Smooth muscle cell (in vitro differentiated cells): ENCODE measurements around the gene DSCAM. TPM values are rescaled to one million over a fixed set of nuclear protein-coding genes. Genes with fewer than 3 reads are reported as not detected.

Experiments used
- DNase-seq: peaks from one replicate; lab custom pipeline; 2025; ENCODE audit not compliant: unreplicated experiment; lab: John Stamatoyannopoulos, UW
- H2AFZ ChIP-seq: fragments of 200-600 bp; sonication (generic); 2 replicates; pipeline ENCODE4 v1.6.0; 2016; ENCODE audit warnings: antibody characterized with exemption, low read depth, mild to moderate bottlenecking
- H3F3A ChIP-seq: fragments of 200-600 bp; sonication (generic); 2 replicates; pipeline ENCODE4 v1.6.0; 2017; ENCODE audit warnings: antibody characterized with exemption, low read depth
- H3K27ac ChIP-seq: fragments of 200-600 bp; sonication (generic); 2 replicates; pipeline ENCODE4 v1.5.1; 2016; ENCODE audit warnings: low read depth, mild to moderate bottlenecking
- H3K27me3 ChIP-seq: fragments of 200-600 bp; sonication (generic); 2 replicates; pipeline ENCODE4 v1.6.1; 2016; ENCODE audit warnings: low read depth, mild to moderate bottlenecking
- H3K36me3 ChIP-seq: fragments of 200-600 bp; sonication (generic); 2 replicates; pipeline ENCODE4 v1.5.1; 2016; ENCODE audit warnings: low read depth
- H3K4me1 ChIP-seq: fragments of 200-600 bp; sonication (generic); 2 replicates; pipeline ENCODE4 v1.5.1; 2016; ENCODE audit warnings: low read depth
- H3K4me2 ChIP-seq: fragments of 200-600 bp; sonication (generic); 2 replicates; pipeline ENCODE4 v1.6.0; 2016; ENCODE audit warnings: mild to moderate bottlenecking
- H3K4me3 ChIP-seq: fragments of 200-600 bp; sonication (generic); 2 replicates; pipeline ENCODE4 v1.5.1; 2016; ENCODE audit warnings: mild to moderate bottlenecking
- H3K79me2 ChIP-seq: fragments of 200-600 bp; sonication (generic); 2 replicates; pipeline ENCODE4 v1.6.0; 2016; ENCODE audit warnings: low read depth, mild to moderate bottlenecking
- H3K9ac ChIP-seq: fragments of 200-600 bp; sonication (generic); 2 replicates; pipeline ENCODE4 v1.6.0; 2016; ENCODE audit warnings: low read depth
- H3K9me3 ChIP-seq: fragments of 200-600 bp; sonication (generic); replicated peaks from 2 replicates; pipeline ENCODE4 v1.5.1; 2016; ENCODE audit warnings: low read depth
- H4K20me1 ChIP-seq: fragments of 200-600 bp; sonication (generic); 2 replicates; pipeline ENCODE4 v1.6.0; 2016; ENCODE audit warnings: low read depth
- WGBS: methylation state at CpG from one replicate; pipeline ENCODE4 v1.1.7; 2016; ENCODE audit warnings: low lambda C conversion rate; 5-methylcytosine and 5-hydroxymethylcytosine counted together
- polyA plus RNA-seq: library from polyadenylated mRNA; unstranded; fragments of >200 nt; fragmentation: Nextera tagmentation; extraction: Ambion mirVana; gene quantifications from 2 replicates; pipeline ENCODE4 v1.2.1, GENCODE V29; 2016
- total RNA-seq: library from RNA; depleted of rRNA; stranded (reverse); fragments of >200 nt; gene quantifications from 2 replicates; pipeline ENCODE4 v1.2.3, GENCODE V29; 2014
- TF ChIP-seq, protein P1 (sequence below): fragments of 200-600 bp; sonication (generic); IDR thresholded peaks from 2 replicates; pipeline ENCODE4 v1.5.1; 2017; ENCODE audit warnings: borderline replicate concordance, mild to moderate bottlenecking, antibody characterized with exemption; ENCODE audit not compliant: insufficient read depth, poor library complexity, severe bottlenecking

Gene DSCAM
- total and polyA plus RNA-seq, 2 experiments from 2014 or later, result not detected

DNA sequence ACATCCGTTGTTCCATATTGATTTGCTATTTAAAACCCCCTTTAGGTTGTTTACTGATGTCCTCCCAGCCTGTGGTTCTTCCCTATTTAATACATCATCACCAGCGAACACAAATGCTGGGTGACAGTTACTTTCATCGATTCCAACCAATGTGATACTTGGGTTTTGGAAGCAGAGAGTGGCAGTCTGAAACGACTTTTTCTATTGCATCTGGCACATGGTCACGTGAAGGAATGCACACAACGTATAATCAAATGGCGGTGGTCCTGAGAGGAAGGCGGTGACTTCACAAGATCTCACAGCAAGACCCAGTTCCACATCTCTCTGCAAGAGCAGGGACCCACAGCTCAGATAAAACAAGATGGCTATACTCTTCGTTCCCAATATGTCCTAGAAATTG is 213.9 kb downstream of the DSCAM start:
- Histone ChIP-seq H3K4me2 (no peak overlapping the region), H4K20me1 (no peaks in the 10 kb centered on the region), H3K4me3 (no peak overlapping the region), H3K79me2 (no peaks in the 10 kb centered on the region), H3K27me3 (no peaks in the 10 kb centered on the region), H3K9ac (no peak overlapping the region), H3F3A (no peaks in the 10 kb centered on the region), H2AFZ (no peak overlapping the region), H3K9me3 (no peaks in the 10 kb centered on the region), H3K36me3 (no peaks in the 10 kb centered on the region), H3K4me1 (no peaks in the 10 kb centered on the region), H3K27ac (no peak overlapping the region)
- no peak for DNase-seq
- TF ChIP-seq, protein P1, sequence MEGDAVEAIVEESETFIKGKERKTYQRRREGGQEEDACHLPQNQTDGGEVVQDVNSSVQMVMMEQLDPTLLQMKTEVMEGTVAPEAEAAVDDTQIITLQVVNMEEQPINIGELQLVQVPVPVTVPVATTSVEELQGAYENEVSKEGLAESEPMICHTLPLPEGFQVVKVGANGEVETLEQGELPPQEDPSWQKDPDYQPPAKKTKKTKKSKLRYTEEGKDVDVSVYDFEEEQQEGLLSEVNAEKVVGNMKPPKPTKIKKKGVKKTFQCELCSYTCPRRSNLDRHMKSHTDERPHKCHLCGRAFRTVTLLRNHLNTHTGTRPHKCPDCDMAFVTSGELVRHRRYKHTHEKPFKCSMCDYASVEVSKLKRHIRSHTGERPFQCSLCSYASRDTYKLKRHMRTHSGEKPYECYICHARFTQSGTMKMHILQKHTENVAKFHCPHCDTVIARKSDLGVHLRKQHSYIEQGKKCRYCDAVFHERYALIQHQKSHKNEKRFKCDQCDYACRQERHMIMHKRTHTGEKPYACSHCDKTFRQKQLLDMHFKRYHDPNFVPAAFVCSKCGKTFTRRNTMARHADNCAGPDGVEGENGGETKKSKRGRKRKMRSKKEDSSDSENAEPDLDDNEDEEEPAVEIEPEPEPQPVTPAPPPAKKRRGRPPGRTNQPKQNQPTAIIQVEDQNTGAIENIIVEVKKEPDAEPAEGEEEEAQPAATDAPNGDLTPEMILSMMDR, result no peak
- WGBS, result 89% methylated on average over 9 of the region's 9 CpGs

DNA sequence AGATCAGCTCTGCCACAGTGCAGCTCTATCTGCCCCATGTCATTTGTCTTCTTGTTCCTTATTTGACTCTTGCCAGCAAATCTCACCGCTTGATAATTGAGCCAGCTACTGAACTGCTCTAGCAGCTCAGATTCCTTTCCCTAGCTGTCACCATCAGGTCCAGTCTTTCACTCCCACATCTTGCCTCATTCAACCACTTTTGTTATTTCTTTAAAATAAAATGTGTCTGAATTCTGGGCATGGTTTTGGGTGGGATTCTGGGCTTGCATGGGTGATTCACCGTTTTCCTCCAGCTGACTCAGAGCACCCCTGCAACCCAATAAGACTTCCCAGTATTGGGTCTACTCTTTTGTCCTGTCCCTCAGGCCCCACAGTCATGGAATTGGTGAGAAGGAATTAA is 215.7 kb downstream of the DSCAM start:
- no peak overlapping the region for H3K9ac ChIP-seq
- no peaks in the 10 kb centered on the region for H3K27me3 ChIP-seq
- TF ChIP-seq, protein P1, result no peak
- H3K36me3 ChIP-seq, result no peaks in the 10 kb centered on the region
- no peaks in the 10 kb centered on the region for H3F3A ChIP-seq
- no peaks in the 10 kb centered on the region for H3K4me1 ChIP-seq
- no peaks in the 10 kb centered on the region for H3K79me2 ChIP-seq
- DNase-seq, result no peak
- no peak overlapping the region for H3K4me3 ChIP-seq
- 48% methylated on average over 2 of the region's 2 CpGs for WGBS
- no peaks in the 10 kb centered on the region for H3K9me3 ChIP-seq
- no peak overlapping the region for H3K27ac ChIP-seq
- H3K4me2 ChIP-seq, result no peak overlapping the region
- H2AFZ ChIP-seq, result no peak overlapping the region
- no peaks in the 10 kb centered on the region for H4K20me1 ChIP-seq

DNA sequence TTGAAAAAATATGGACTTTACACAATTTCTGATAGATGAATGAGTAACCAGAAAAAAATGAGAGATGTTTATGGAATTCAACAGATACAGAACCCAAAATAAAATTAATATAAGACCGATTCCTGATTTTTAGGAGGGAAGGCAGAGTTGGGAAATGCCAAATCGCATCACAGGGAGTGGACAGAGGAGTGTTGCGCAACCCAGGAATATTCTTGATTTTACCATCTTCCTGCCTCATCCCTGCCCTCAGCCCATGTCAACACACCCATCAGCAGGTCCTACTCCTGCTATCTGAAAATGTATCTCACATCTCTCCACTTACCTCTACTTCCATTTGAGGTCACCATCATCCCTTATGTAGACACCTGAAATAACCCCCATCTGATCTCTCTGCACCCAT is 221.0 kb downstream of the DSCAM start:
- WGBS, result 91% methylated on average over 3 of the region's 3 CpGs
- no peaks in the 10 kb centered on the region for H3K4me1 ChIP-seq
- H3K36me3 ChIP-seq, result no peaks in the 10 kb centered on the region
- H3K9ac ChIP-seq, result no peak overlapping the region
- H3K9me3 ChIP-seq, result no peaks in the 10 kb centered on the region
- no peak overlapping the region for H3K4me3 ChIP-seq
- no peak overlapping the region for H3K4me2 ChIP-seq
- DNase-seq, result no peak
- no peak overlapping the region for H2AFZ ChIP-seq
- H3K27me3 ChIP-seq, result no peaks in the 10 kb centered on the region
- no peaks in the 10 kb centered on the region for H3F3A ChIP-seq
- H4K20me1 ChIP-seq, result no peaks in the 10 kb centered on the region
- H3K79me2 ChIP-seq, result no peaks in the 10 kb centered on the region
- TF ChIP-seq, protein P1, result no peak
- no peak overlapping the region for H3K27ac ChIP-seq

DNA sequence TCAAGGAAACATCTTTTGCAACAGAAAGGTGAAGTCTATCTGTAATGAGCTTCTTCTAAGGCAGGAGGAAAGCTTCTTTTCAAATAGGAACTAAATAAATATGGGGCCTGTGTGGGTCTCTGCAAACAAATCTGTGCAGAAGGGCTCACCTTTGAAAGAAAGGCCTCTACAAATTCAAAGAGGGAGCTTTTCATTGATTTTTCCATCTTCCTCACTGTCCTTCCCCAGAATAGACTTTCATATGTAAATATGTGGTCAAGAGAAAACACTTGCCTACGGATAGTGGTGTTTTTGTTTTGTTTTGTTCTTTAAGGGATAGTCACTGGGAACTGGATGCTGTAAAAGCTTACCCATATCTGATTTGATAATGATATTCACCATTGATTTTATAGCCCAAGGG is 223.4 kb downstream of the DSCAM start:
- H3K79me2 ChIP-seq, result no peaks in the 10 kb centered on the region
- no peak overlapping the region for H3K4me3 ChIP-seq
- WGBS, result 8% methylated on average over 1 of the region's 1 CpG
- H3K4me1 ChIP-seq, result no peaks in the 10 kb centered on the region
- no peak overlapping the region for H2AFZ ChIP-seq
- H3K4me2 ChIP-seq, result no peak overlapping the region
- DNase-seq, result no peak
- no peaks in the 10 kb centered on the region for H3K9me3 ChIP-seq
- no peaks in the 10 kb centered on the region for H3K36me3 ChIP-seq
- no peak overlapping the region for H3K27ac ChIP-seq
- no peaks in the 10 kb centered on the region for H3K27me3 ChIP-seq
- TF ChIP-seq, protein P1, result no peak
- no peaks in the 10 kb centered on the region for H3F3A ChIP-seq
- H3K9ac ChIP-seq, result no peak overlapping the region
- no peaks in the 10 kb centered on the region for H4K20me1 ChIP-seq
